ENCODE results near the gene ARID1B. TPM values are rescaled to one million over a fixed set of nuclear protein-coding genes. Genes with fewer than 3 reads are reported as not detected.

Gene ARID1B
- total RNA-seq, 1 experiment from 2014 or later, result 58.8 TPM

GRCh38 chr6:156868385-156868784 is 91.2 kb downstream of the ARID1B start:
- no peak overlapping the region for H3K4me3 Mint-ChIP-seq (ENCODE audit: unreplicated experiment)
- intact Hi-C loops (cut with micrococcal nuclease; ENCODE audit: unreplicated experiment), result no loop called here

GRCh38 chr6:156869980-156870398 is 92.8 kb downstream of the ARID1B start:
- Histone ChIP-seq H3K4me3 (ENCODE audit: low read depth, low read length) (no peak overlapping the region), H3K36me3 (ENCODE audit: control insufficient read depth, insufficient read depth, low read length) (no peaks in the 10 kb centered on the region), H3K4me1 (no peaks in the 10 kb centered on the region), H3K27me3 (replicated peaks; ENCODE audit: control insufficient read depth, insufficient read depth, low read length) (no peaks in the 10 kb centered on the region), H3K9me3 (no peaks in the 10 kb centered on the region)
- Mint-ChIP-seq H3K9me3 (ENCODE audit: unreplicated experiment) (no peaks in the 10 kb centered on the region), H3K36me3 (ENCODE audit: insufficient read depth, unreplicated experiment) (no peaks in the 10 kb centered on the region), H3K27me3 (ENCODE audit: insufficient read depth, unreplicated experiment) (no peaks in the 10 kb centered on the region), H3K4me1 (ENCODE audit: low read depth, unreplicated experiment) (no peaks in the 10 kb centered on the region), H3K4me3 (ENCODE audit: unreplicated experiment) (no peak overlapping the region), H3K27ac (ENCODE audit: unreplicated experiment) (no peak overlapping the region)
- no peak for DNase-seq
- intact Hi-C loops (cut with micrococcal nuclease; ENCODE audit: unreplicated experiment), result no loop called here
- no TSS peak for BruUV-seq (replicated peaks)
- ChIA-PET CTCF (no interaction called here), POLR2A (no interaction called here)
- no peak for TF ChIP-seq CTCF (IDR thresholded peaks at IDR 0.05; ENCODE audit: insufficient read depth in 1 of 2, low read depth in 1 of 2, low read length in 1 of 2, severe bottlenecking in 1 of 2, unreplicated experiment in 1 of 2)

More at GRCh38 chr6:156868385-156868784, 91.2 kb downstream of the ARID1B start:
- H3K4me1 Mint-ChIP-seq (ENCODE audit: low read depth, unreplicated experiment), result no peaks in the 10 kb centered on the region
- H3K9me3 ChIP-seq, result no peaks in the 10 kb centered on the region
- H3K36me3 Mint-ChIP-seq (ENCODE audit: insufficient read depth, unreplicated experiment), result no peaks in the 10 kb centered on the region
- no peak for DNase-seq
- no peaks in the 10 kb centered on the region for H3K27me3 Mint-ChIP-seq (ENCODE audit: insufficient read depth, unreplicated experiment)
- TF ChIP-seq CTCF (IDR thresholded peaks at IDR 0.05; ENCODE audit: insufficient read depth in 1 of 2, low read depth in 1 of 2, low read length in 1 of 2, severe bottlenecking in 1 of 2, unreplicated experiment in 1 of 2), result no peak
- POLR2A ChIA-PET, result no interaction called here
- no TSS peak for BruUV-seq (replicated peaks)
- no peaks in the 10 kb centered on the region for H3K4me1 ChIP-seq
- H3K27ac Mint-ChIP-seq (ENCODE audit: unreplicated experiment), result no peak overlapping the region
- no peaks in the 10 kb centered on the region for H3K9me3 Mint-ChIP-seq (ENCODE audit: unreplicated experiment)
- CTCF ChIA-PET, result no interaction called here
- H3K27me3 ChIP-seq (replicated peaks; ENCODE audit: control insufficient read depth, insufficient read depth, low read length), result no peaks in the 10 kb centered on the region
- no peaks in the 10 kb centered on the region for H3K36me3 ChIP-seq (ENCODE audit: control insufficient read depth, insufficient read depth, low read length)
- H3K4me3 ChIP-seq (ENCODE audit: low read depth, low read length), result no peak overlapping the region

GRCh38 chr6:156870924-156871539 is 93.9 kb downstream of the ARID1B start:
- DNase-seq, result no peak
- Mint-ChIP-seq H3K27me3 (ENCODE audit: insufficient read depth, unreplicated experiment) (no peaks in the 10 kb centered on the region), H3K36me3 (ENCODE audit: insufficient read depth, unreplicated experiment) (no peaks in the 10 kb centered on the region), H3K9me3 (ENCODE audit: unreplicated experiment) (no peaks in the 10 kb centered on the region), H3K27ac (ENCODE audit: unreplicated experiment) (no peak overlapping the region), H3K4me1 (ENCODE audit: low read depth, unreplicated experiment) (no peaks in the 10 kb centered on the region), H3K4me3 (ENCODE audit: unreplicated experiment) (no peak overlapping the region)
- no peaks in the 10 kb centered on the region for H3K27me3 ChIP-seq (replicated peaks; ENCODE audit: control insufficient read depth, insufficient read depth, low read length)
- intact Hi-C loops (cut with micrococcal nuclease; ENCODE audit: unreplicated experiment), result no loop called here
- TF ChIP-seq CTCF (IDR thresholded peaks at IDR 0.05; ENCODE audit: insufficient read depth in 1 of 2, low read depth in 1 of 2, low read length in 1 of 2, severe bottlenecking in 1 of 2, unreplicated experiment in 1 of 2), result no peak
- no peaks in the 10 kb centered on the region for H3K4me1 ChIP-seq
- POLR2A ChIA-PET, result no interaction called here
- H3K36me3 ChIP-seq (ENCODE audit: control insufficient read depth, insufficient read depth, low read length), result no peaks in the 10 kb centered on the region
- H3K9me3 ChIP-seq, result no peaks in the 10 kb centered on the region
- no TSS peak for BruUV-seq (replicated peaks)
- CTCF ChIA-PET, result no interaction called here
- H3K4me3 ChIP-seq (ENCODE audit: low read depth, low read length), result no peak overlapping the region

All from Caco-2 (cell line).